SIG-M5 (cell line): ENCODE results near the gene SCN2A.

Experiments used
- DNase-seq: peaks from one replicate; lab custom pipeline; 2025; lab: John Stamatoyannopoulos, UW

Gene SCN2A

GRCh38 chr2:165423081-165423480 is 183.9 kb downstream of the SCN2A start:
- DNase-seq: no peak

- no peak for DNase-seq
Measured at GRCh38 chr2:165425556-165425955, 186.3 kb downstream of the SCN2A start.

- no peak for DNase-seq
Measured at GRCh38 chr2:165427686-165428085, 188.5 kb downstream of the SCN2A start.

- no peak for DNase-seq
Measured at GRCh38 chr2:165428926-165429325, 189.7 kb downstream of the SCN2A start.

GRCh38 chr2:165431014-165431413 is 191.8 kb downstream of the SCN2A start:
- DNase-seq: no peak

- DNase-seq: no peak
Measured at GRCh38 chr2:165432234-165432966, 193.2 kb downstream of the SCN2A start.

- no peak for DNase-seq
Measured at GRCh38 chr2:165434865-165435496, 195.8 kb downstream of the SCN2A start.

GRCh38 chr2:165435611-165436010 is 196.4 kb downstream of the SCN2A start:
- no peak for DNase-seq

- no peak for DNase-seq
Measured at GRCh38 chr2:165436559-165436958, 197.3 kb downstream of the SCN2A start.

GRCh38 chr2:165440367-165440766 is 201.2 kb downstream of the SCN2A start:
- no peak for DNase-seq
